Epithelial cell of proximal tubule (primary cell): ENCODE data around the gene CLEC10A. TPM values are rescaled to one million over a fixed set of nuclear protein-coding genes. Genes with fewer than 3 reads are reported as not detected.

Experiments
- DNase-seq: peaks from one replicate; pipeline ENCODE4 v3.0.0-alpha.2; 2011; ENCODE audit warnings: low read depth
- H3K4me3 ChIP-seq: 2 replicates; pipeline ENCODE4 v1.5.1; 2011; ENCODE audit warnings: low read depth, mild to moderate bottlenecking, low read length
- CTCF ChIP-seq: conservative IDR thresholded peaks from 2 replicates; pipeline ENCODE4 v1.5.1; 2012; ENCODE audit warnings: low read depth, mild to moderate bottlenecking, low read length
- total RNA-seq: library from RNA; depleted of rRNA; stranded (reverse); fragments of >200 nt; gene quantifications from 2 replicates; pipeline ENCODE4 v1.2.3, GENCODE V29; 2015

The CLEC10A gene
- total RNA-seq, 1 donor from 2014 or later, result not detected

GRCh38 chr17:7080456-7081041 is 498 bp upstream of the CLEC10A start:
- DNase-seq, result no peak
- TF ChIP-seq CTCF, result no peak
- no peak overlapping the region for H3K4me3 ChIP-seq

GRCh38 chr17:7078711-7079110 is 1.3 kb downstream of the CLEC10A start:
- no peak overlapping the region for H3K4me3 ChIP-seq
- TF ChIP-seq CTCF, result no peak
- no peak for DNase-seq

DNA sequence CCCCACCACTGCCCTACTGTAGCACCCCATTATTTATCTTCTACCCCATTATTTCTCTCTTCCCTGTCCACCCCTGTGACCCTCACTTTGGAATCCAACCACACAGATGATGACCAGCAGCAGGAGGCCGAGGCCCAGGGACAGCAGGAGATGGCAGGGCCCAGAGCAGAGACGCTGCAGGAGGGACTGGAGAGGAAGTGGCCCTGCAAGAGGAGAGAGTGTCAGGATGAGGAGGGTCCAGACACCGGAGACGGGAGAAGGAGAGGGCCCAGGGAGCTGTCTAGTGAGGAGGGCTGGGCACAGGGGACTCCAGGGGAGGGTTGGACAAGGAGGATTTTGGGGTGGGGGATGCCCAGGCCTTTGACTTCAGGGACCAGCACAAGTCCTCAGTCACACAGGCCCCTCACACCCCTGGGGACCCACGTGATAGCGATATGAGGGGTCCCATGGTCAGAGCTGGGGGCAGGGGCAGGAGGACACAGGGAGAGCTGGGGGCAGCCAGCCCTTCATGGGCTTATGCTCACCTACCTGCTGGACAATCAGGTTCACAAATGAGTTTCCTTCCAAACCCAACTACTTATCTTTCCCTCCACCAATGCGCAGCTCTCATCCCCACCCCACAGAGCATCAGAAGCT is 2.0 kb downstream of the CLEC10A start:
- no peak for DNase-seq
- no peak for TF ChIP-seq CTCF
- H3K4me3 ChIP-seq, result no peak overlapping the region

DNA sequence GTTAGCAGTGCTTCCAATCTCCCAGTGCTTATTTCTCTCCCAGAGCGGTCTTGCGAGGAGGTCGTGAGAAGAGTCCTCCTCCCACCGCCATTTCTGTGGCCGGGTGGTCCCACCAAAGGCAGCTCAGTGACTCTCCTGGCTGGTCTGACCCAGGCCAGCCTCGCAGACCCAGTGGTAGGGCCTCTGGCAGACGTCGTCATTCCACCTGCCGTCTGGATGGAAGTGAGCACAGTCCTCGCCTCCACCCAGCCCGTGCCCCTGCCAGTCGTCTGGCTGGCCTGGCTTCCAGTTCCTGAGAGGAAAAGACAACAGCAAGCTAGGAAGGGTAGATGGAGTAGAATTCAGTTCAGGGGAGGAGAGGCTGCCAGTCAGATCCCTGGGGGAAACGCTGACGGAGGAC is 5.1 kb downstream of the CLEC10A start:
- H3K4me3 ChIP-seq, result no peak overlapping the region
- TF ChIP-seq CTCF, result no peak
- no peak for DNase-seq

DNA sequence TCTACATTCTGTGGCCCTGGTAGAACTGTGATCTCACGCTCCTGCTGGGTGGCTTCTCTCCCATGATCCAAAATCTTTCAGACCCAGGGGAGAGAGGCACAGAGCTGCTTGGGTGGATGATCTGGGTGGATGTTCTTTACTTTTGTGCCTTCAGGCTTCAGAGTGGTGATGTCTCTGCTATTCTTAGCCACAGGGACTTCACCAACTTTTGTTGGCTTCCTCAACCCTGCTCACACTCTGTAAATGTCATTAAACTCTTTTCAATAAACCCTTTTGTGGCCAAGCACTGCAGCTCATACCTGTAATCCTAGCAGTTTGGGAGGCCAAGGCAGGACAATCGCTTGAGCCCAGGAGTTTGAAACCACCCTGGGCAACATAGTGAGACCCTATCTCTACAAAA is 7.6 kb downstream of the CLEC10A start:
- no peak for TF ChIP-seq CTCF
- no peak for DNase-seq

GRCh38 chr17:7070712-7071111 is 9.3 kb downstream of the CLEC10A start:
- no peak overlapping the region for H3K4me3 ChIP-seq
- no peak for TF ChIP-seq CTCF
- no peak for DNase-seq

More for the DNA sequence above, 7.6 kb downstream of the CLEC10A start:
- no peak overlapping the region for H3K4me3 ChIP-seq

- no peak overlapping the region for H3K4me3 ChIP-seq
- no peak for TF ChIP-seq CTCF
- no peak for DNase-seq
Observed at GRCh38 chr17:7068268-7068667, 11.8 kb downstream of the CLEC10A start.
